Neural progenitor cell (in vitro differentiated cells): ENCODE data around the gene UHRF1.

Experiments
- EZH2 ChIP-seq: fragments of 200-600 bp; sonication (generic); IDR thresholded peaks from 2 replicates; pipeline ENCODE4 v1.6.1; 2017; ENCODE audit warnings: antibody characterized with exemption, mild to moderate bottlenecking, moderate library complexity
- TF ChIP-seq, protein P1 (sequence below): fragments of 200-600 bp; sonication (generic); IDR thresholded peaks from 2 replicates; pipeline ENCODE4 v1.5.1; 2017; ENCODE audit warnings: antibody characterized with exemption, mild to moderate bottlenecking

DNA sequence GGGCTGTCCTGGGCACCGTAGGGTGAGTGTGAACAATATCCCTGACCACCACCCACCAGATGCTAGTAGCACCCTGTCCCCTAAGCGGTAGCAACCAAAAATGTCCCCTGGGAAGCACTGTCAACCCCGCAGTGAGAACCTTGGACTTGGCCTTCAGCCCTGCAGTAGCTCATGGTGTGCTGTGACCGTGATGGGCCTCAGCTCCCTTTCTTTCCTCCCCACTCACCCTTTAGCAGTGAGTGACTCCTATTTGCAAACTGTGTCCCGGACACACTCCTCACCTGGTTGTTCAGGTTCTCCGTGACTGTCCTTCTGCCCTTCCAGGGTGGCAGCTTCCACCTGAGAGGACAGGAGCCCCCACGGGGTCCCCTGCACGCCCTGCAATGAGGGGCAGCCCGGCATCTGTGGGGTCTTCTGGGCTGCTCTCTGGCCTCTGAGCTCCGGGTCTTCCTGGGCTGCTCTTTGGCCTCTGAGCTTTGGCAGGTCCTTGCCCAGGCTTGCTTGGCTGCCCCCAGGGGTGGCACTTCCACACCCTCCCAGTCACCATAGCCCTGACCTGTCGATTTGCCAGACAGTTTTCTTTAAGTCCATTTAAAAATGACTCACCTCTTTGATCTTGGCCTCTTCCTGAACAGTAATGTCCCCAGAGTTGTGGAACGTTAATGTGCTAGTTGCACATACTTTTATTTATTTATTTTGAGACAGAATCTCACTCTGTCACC is 63.4 kb downstream of the UHRF1 start:
- TF ChIP-seq, protein P1, sequence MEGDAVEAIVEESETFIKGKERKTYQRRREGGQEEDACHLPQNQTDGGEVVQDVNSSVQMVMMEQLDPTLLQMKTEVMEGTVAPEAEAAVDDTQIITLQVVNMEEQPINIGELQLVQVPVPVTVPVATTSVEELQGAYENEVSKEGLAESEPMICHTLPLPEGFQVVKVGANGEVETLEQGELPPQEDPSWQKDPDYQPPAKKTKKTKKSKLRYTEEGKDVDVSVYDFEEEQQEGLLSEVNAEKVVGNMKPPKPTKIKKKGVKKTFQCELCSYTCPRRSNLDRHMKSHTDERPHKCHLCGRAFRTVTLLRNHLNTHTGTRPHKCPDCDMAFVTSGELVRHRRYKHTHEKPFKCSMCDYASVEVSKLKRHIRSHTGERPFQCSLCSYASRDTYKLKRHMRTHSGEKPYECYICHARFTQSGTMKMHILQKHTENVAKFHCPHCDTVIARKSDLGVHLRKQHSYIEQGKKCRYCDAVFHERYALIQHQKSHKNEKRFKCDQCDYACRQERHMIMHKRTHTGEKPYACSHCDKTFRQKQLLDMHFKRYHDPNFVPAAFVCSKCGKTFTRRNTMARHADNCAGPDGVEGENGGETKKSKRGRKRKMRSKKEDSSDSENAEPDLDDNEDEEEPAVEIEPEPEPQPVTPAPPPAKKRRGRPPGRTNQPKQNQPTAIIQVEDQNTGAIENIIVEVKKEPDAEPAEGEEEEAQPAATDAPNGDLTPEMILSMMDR = no peak
- no peak for TF ChIP-seq EZH2
